Measurements from ENCODE around the gene PJA2.

- TF ChIP-seq CTCF (IDR thresholded peaks at IDR 0.05) (no peak), ZFX (IDR thresholded peaks at IDR 0.05; ENCODE audit: borderline replicate concordance) (no peak)
These were observed 69.4 kb downstream of the PJA2 start for GRCh38 chr5:109340351-109340750.
